HK-2 (cell line): ENCODE data around the gene SLIT3.
A peak's percentile ranks its signal among the peaks of the same experiment; 100 is the strongest.

ENCODE experiments used
- DNase-seq: peaks from one replicate; pipeline ENCODE4 v3.0.0-alpha.2; 2018; ENCODE audit not compliant: unreplicated experiment

The SLIT3 gene

GRCh38 chr5:168961681-168962080, 339.3 kb downstream of the SLIT3 start:
- no peak for DNase-seq

GRCh38 chr5:168960497-168960896, 340.4 kb downstream of the SLIT3 start:
- DNase-seq, result no peak

- no peak for DNase-seq
Observed at GRCh38 chr5:168953351-168953750, 347.6 kb downstream of the SLIT3 start.

- DNase-seq, result no peak
Observed at GRCh38 chr5:168952196-168952595, 348.7 kb downstream of the SLIT3 start.

GRCh38 chr5:168951769-168952168, 349.2 kb downstream of the SLIT3 start:
- DNase-seq, result no peak

GRCh38 chr5:168951356-168951755, 349.6 kb downstream of the SLIT3 start:
- no peak for DNase-seq

- no peak for DNase-seq
Observed at GRCh38 chr5:168950241-168950951, 350.5 kb downstream of the SLIT3 start.

GRCh38 chr5:168948746-168949145, 352.2 kb downstream of the SLIT3 start:
- DNase-seq, result no peak

GRCh38 chr5:168947212-168947868, 353.6 kb downstream of the SLIT3 start:
- DNase-seq, result peak; percentile 31

GRCh38 chr5:168946363-168946762, 354.6 kb downstream of the SLIT3 start:
- peak; percentile 14 for DNase-seq

- DNase-seq, result no peak
Observed at GRCh38 chr5:168944004-168944403, 356.9 kb downstream of the SLIT3 start.

- no peak for DNase-seq
Observed at GRCh38 chr5:168943091-168943884, 357.7 kb downstream of the SLIT3 start.

GRCh38 chr5:168941901-168942300, 359.0 kb downstream of the SLIT3 start:
- no peak for DNase-seq

- DNase-seq, result no peak
Observed at GRCh38 chr5:168940712-168941111, 360.2 kb downstream of the SLIT3 start.

GRCh38 chr5:168939887-168940544, 360.9 kb downstream of the SLIT3 start:
- no peak for DNase-seq

GRCh38 chr5:168939156-168939800, 361.7 kb downstream of the SLIT3 start:
- no peak for DNase-seq

- no peak for DNase-seq
Observed at GRCh38 chr5:168936511-168936910, 364.4 kb downstream of the SLIT3 start.

- DNase-seq, result no peak
Observed at GRCh38 chr5:168935183-168935582, 365.8 kb downstream of the SLIT3 start.

- DNase-seq, result peak; percentile 5
Observed at GRCh38 chr5:168934169-168934568, 366.8 kb downstream of the SLIT3 start.

GRCh38 chr5:168932400-168933189, 368.3 kb downstream of the SLIT3 start:
- DNase-seq, result no peak
